Esophagus squamous epithelium (tissue), 4 donors: ENCODE results near the gene TTC13.

Source experiments
- POLR2A ChIP-seq, 4 donors: fragments of 450-650 bp; IDR thresholded peaks; one replicate each; pipeline ENCODE4 v1.6.1; 2017; ENCODE audit warnings: antibody characterized with exemption in 4 of 4, mild to moderate bottlenecking in 4 of 4, moderate library complexity in 3 of 4
- TF ChIP-seq, protein P1 (sequence below), 6 experiments: fragments of 450-650 bp in 4 of 6; fragments of 200-600 bp in 2 of 6; sonication (generic) in 2 of 6; IDR thresholded peaks; one replicate each; pipeline ENCODE4 v1.5.1; 2016 to 2019; ENCODE audit warnings: antibody characterized with exemption in 6 of 6, mild to moderate bottlenecking in 4 of 6, moderate library complexity in 4 of 6

DNA sequence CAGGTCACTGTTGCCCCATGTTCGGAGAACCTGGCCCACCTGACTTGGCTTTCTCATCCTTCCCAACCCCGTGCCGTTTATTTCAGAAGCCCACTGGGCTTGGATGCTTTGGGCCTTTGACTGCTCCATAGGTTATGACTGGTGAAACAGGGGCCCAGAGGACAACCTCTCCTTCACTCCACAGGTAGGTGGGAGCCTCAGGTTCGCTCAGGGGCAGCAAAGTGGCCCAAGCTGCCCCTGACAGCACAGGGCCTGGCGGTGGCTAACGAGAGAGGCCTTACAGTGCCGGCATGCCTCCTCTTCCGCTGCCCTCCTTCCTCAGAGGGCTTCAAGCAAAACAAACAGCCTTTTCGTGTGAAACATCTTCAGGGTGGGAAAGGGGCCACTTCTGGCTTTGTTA is 44.5 kb upstream of the TTC13 start:
- TF ChIP-seq, protein P1, sequence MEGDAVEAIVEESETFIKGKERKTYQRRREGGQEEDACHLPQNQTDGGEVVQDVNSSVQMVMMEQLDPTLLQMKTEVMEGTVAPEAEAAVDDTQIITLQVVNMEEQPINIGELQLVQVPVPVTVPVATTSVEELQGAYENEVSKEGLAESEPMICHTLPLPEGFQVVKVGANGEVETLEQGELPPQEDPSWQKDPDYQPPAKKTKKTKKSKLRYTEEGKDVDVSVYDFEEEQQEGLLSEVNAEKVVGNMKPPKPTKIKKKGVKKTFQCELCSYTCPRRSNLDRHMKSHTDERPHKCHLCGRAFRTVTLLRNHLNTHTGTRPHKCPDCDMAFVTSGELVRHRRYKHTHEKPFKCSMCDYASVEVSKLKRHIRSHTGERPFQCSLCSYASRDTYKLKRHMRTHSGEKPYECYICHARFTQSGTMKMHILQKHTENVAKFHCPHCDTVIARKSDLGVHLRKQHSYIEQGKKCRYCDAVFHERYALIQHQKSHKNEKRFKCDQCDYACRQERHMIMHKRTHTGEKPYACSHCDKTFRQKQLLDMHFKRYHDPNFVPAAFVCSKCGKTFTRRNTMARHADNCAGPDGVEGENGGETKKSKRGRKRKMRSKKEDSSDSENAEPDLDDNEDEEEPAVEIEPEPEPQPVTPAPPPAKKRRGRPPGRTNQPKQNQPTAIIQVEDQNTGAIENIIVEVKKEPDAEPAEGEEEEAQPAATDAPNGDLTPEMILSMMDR (IDR thresholded peaks at IDR 0.05) = no peak
- no peak for TF ChIP-seq POLR2A (IDR thresholded peaks at IDR 0.05)
